GM12878 (cell line): Measurements from ENCODE around the gene SMIM20. TPM values are rescaled to one million over a fixed set of nuclear protein-coding genes. Genes with fewer than 3 reads are reported as not detected.
A peak's percentile ranks its signal among the peaks of the same experiment; 100 is the strongest.

Experiments used
- ATF7 ChIP-seq: fragments of 450-650 bp; IDR thresholded peaks from 2 replicates; pipeline ENCODE4 v1.6.1; 2016; ENCODE audit warnings: low read depth, mild to moderate bottlenecking
- BMI1 ChIP-seq: fragments of 450-650 bp; IDR thresholded peaks from 2 replicates; pipeline ENCODE4 v1.6.1; 2016; ENCODE audit warnings: mild to moderate bottlenecking, moderate library complexity, borderline replicate concordance
- CREB1 ChIP-seq: IDR thresholded peaks from 2 replicates; pipeline ENCODE4 v1.6.1; 2012; ENCODE audit warnings: low read depth, mild to moderate bottlenecking, inconsistent platforms
- CREM ChIP-seq: IDR thresholded peaks from 2 replicates; pipeline ENCODE4 v1.6.1; 2014; ENCODE audit warnings: antibody characterized with exemption, low read depth
- GABPA ChIP-seq: IDR thresholded peaks from 2 replicates; pipeline ENCODE4 v1.6.1; 2014; ENCODE audit warnings: antibody characterized with exemption, low read depth, mild to moderate bottlenecking, inconsistent platforms
- HCFC1 ChIP-seq: fragments of 150-350 bp; IDR thresholded peaks from 2 replicates; pipeline ENCODE4 v1.6.1; 2014; ENCODE audit warnings: low read length
- HDAC2 ChIP-seq: fragments of 200-600 bp; sonication (generic); IDR thresholded peaks from 2 replicates; pipeline ENCODE4 v1.6.1; 2017
- JUND ChIP-seq: IDR thresholded peaks from 2 replicates; pipeline ENCODE4 v1.6.1; 2012; ENCODE audit warnings: low read depth, mild to moderate bottlenecking, low read length, improper control_type of control experiment, moderate library complexity
- LARP7 ChIP-seq: fragments of 450-650 bp; IDR thresholded peaks from 2 replicates; pipeline ENCODE4 v1.6.1; 2017; ENCODE audit warnings: mild to moderate bottlenecking
- MLLT1 ChIP-seq: fragments of 450-650 bp; IDR thresholded peaks from 2 replicates; pipeline ENCODE4 v1.6.1; 2016; ENCODE audit warnings: mild to moderate bottlenecking
- MXI1 ChIP-seq: fragments of 150-350 bp; IDR thresholded peaks from 2 replicates; pipeline ENCODE4 v1.6.1; 2011; ENCODE audit warnings: low read depth, mild to moderate bottlenecking, inconsistent platforms, low read length, improper control_type of control experiment
- NBN ChIP-seq: fragments of 450-650 bp; IDR thresholded peaks from 2 replicates; pipeline ENCODE4 v1.6.1; 2016
- PBX3 ChIP-seq: IDR thresholded peaks from 2 replicates; pipeline ENCODE4 v1.6.1; 2011; ENCODE audit warnings: mild to moderate bottlenecking, low read depth, low read length, moderate library complexity; ENCODE audit not compliant: insufficient replicate concordance
- POLR2A ChIP-seq: IDR thresholded peaks from 2 replicates; pipeline ENCODE4 v1.6.1; 2011; ENCODE audit warnings: low read depth, mild to moderate bottlenecking, low read length
- RB1 ChIP-seq: fragments of 450-650 bp; formaldehyde crosslinking; IDR thresholded peaks from 2 replicates; pipeline ENCODE4 v1.6.1; 2017; ENCODE audit warnings: mild to moderate bottlenecking, borderline replicate concordance
- REST ChIP-seq: IDR thresholded peaks from 2 replicates; pipeline ENCODE4 v1.6.1; 2012; ENCODE audit warnings: mild to moderate bottlenecking, low read depth, low read length
- SKIL ChIP-seq: fragments of 450-650 bp; IDR thresholded peaks from 2 replicates; pipeline ENCODE4 v1.6.1; 2017; ENCODE audit warnings: mild to moderate bottlenecking, low read depth, inconsistent platforms; ENCODE audit not compliant: poor library complexity, severe bottlenecking
- SMARCA5 ChIP-seq: fragments of 450-650 bp; IDR thresholded peaks from 2 replicates; pipeline ENCODE4 v1.6.1; 2017; ENCODE audit warnings: mild to moderate bottlenecking
- SREBF1 ChIP-seq: IDR thresholded peaks from 2 replicates; pipeline ENCODE4 v1.6.1; 2012; ENCODE audit warnings: mild to moderate bottlenecking, low read length
- TAF1 ChIP-seq: IDR thresholded peaks from 2 replicates; pipeline ENCODE4 v1.6.1; 2011; ENCODE audit warnings: mild to moderate bottlenecking, low read depth, low read length, borderline replicate concordance
- WRNIP1 ChIP-seq: IDR thresholded peaks from 2 replicates; pipeline ENCODE4 v1.6.1; 2011; ENCODE audit warnings: low read depth, low read length, improper control_type of control experiment, borderline replicate concordance
- polyA plus RNA-seq, 11 experiments: library from polyadenylated mRNA; depleted of rRNA in 4 of 11; unstranded in 6 of 11; stranded (reverse) in 5 of 11; fragments of >200 nt; fragmentation: Nextera tagmentation in 4 of 11; fragmentation: Illumina TruSeq in 1 of 11; extraction: Ambion mirVana in 4 of 11; extraction: Trizol in 1 of 11; gene quantifications; 1 replicate in 1 of 11; 2 replicates in 10 of 11; pipeline versions ENCODE4 v1.2.1 to v1.2.3, GENCODE V29; 2011 to 2016; ENCODE audit warnings: inconsistent platforms in 2 of 11, missing spikeins in 2 of 11, low read depth in 1 of 11
- total RNA-seq, 4 experiments: library from RNA; depleted of rRNA in 3 of 4; stranded (reverse); fragments of >200 nt in 3 of 4; fragmentation: Illumina TruSeq in 1 of 4; extraction: Trizol in 1 of 4; gene quantifications; 2 replicates each; pipeline versions ENCODE4 v1.2.1 to v1.2.3, GENCODE V29; 2013 to 2021

SMIM20 gene
- total and polyA plus RNA-seq, 10 of the 15 experiments (the other 5 are each of a cell fraction or from before 2014, with no cell fraction given) = 17.3 to 38.0 (median 28.8) TPM

- TF ChIP-seq REST (no peak), SMARCA5 (peak; percentile 73), ATF7 (peak; percentile 81), POLR2A (peak; percentile 94), LARP7 (peak; percentile 47), CREB1 (peak; percentile 67), HDAC2 (no peak), MXI1 (peak; percentile 89), WRNIP1 (peak; percentile 92; the same call in 1 of the 2 replicates), HCFC1 (peak; percentile 63), CREM (peak; percentile 69; the same call in 1 of the 2 replicates), JUND (no peak), SREBF1 (peak; percentile 64), PBX3 (no peak), NBN (peak; percentile 87), GABPA (peak; percentile 93), RB1 (peak; percentile 67), BMI1 (peak; percentile 48; the same call in 1 of the 2 replicates), TAF1 (peak; percentile 67; the same call in 1 of the 2 replicates), MLLT1 (peak; percentile 59; the same call in 1 of the 2 replicates), SKIL (no peak)
These were observed at the start of gene SMIM20 (continued) for GRCh38 chr4:25913851-25914669.
